Measurements from ENCODE around the gene KDSR. TPM values are rescaled to one million over a fixed set of nuclear protein-coding genes. Genes with fewer than 3 reads are reported as not detected.

KDSR gene
- polyA plus RNA-seq, 1 donor from 2014 or later, result 14.7 TPM

GRCh38 chr18:63387861-63388260, 20.9 kb upstream of the KDSR start:
- Histone ChIP-seq H3K79me2 (replicated peaks; ENCODE audit: insufficient read depth, low read length) (no peaks in the 10 kb centered on the region), H3K36me3 (ENCODE audit: insufficient read depth, low read length) (peaks cover 7% of the 10 kb centered on the region), H3K27me3 (ENCODE audit: insufficient read depth, low read depth, low read length) (no peaks in the 10 kb centered on the region)

GRCh38 chr18:63382843-63383242, 15.8 kb upstream of the KDSR start:
- no peaks in the 10 kb centered on the region for H3K79me2 ChIP-seq (replicated peaks; ENCODE audit: insufficient read depth, low read length)
- H3F3A ChIP-seq (ENCODE audit: insufficient read depth, low read length, poor library complexity, severe bottlenecking), result no peaks in the 10 kb centered on the region
- H3K36me3 ChIP-seq (ENCODE audit: insufficient read depth, low read length), result no peaks in the 10 kb centered on the region
- H2AFZ ChIP-seq (ENCODE audit: low read depth, low read length), result no peak overlapping the region
- no peaks in the 10 kb centered on the region for H3K9me2 ChIP-seq (ENCODE audit: insufficient read depth, low read length)
- no peak overlapping the region for H3K9ac ChIP-seq (ENCODE audit: low read length)
- no peaks in the 10 kb centered on the region for H3K27me3 ChIP-seq (ENCODE audit: insufficient read depth, low read depth, low read length)
- no peaks in the 10 kb centered on the region for H3K9me3 ChIP-seq (ENCODE audit: low read length)
- H4K20me1 ChIP-seq (ENCODE audit: insufficient read depth), result no peaks in the 10 kb centered on the region
- no peak overlapping the region for H3K4me2 ChIP-seq (ENCODE audit: low read length)
- H3K4me3 ChIP-seq (ENCODE audit: low read length), result no peak overlapping the region
- H3K27ac ChIP-seq (ENCODE audit: low read length), result no peak overlapping the region
- no peak for TF ChIP-seq REST (IDR thresholded peaks at IDR 0.05; ENCODE audit: borderline replicate concordance)
- no peak for TF ChIP-seq SMC3 (conservative IDR thresholded peaks at IDR 0.05; ENCODE audit: poor library complexity)
- no peak for TF ChIP-seq RAD21 (conservative IDR thresholded peaks at IDR 0.05)
- TF ChIP-seq EP300 (conservative IDR thresholded peaks at IDR 0.05; ENCODE audit: poor library complexity, severe bottlenecking), result no peak
- no peak for TF ChIP-seq CTCF (IDR thresholded peaks at IDR 0.05; ENCODE audit: poor library complexity, severe bottlenecking)
- no peak for TF ChIP-seq EZH2 (IDR thresholded peaks at IDR 0.05; ENCODE audit: borderline replicate concordance, insufficient read depth, low read length, poor library complexity, severe bottlenecking)

More at GRCh38 chr18:63387861-63388260, 20.9 kb upstream of the KDSR start:
- Histone ChIP-seq H3K27ac (ENCODE audit: low read length) (no peak overlapping the region), H3F3A (ENCODE audit: insufficient read depth, low read length, poor library complexity, severe bottlenecking) (no peaks in the 10 kb centered on the region), H4K20me1 (ENCODE audit: insufficient read depth) (no peaks in the 10 kb centered on the region), H3K9ac (ENCODE audit: low read length) (no peak overlapping the region), H2AFZ (ENCODE audit: low read depth, low read length) (no peak overlapping the region), H3K9me3 (ENCODE audit: low read length) (no peaks in the 10 kb centered on the region), H3K4me3 (ENCODE audit: low read length) (no peak overlapping the region), H3K4me2 (ENCODE audit: low read length) (no peak overlapping the region), H3K9me2 (ENCODE audit: insufficient read depth, low read length) (no peaks in the 10 kb centered on the region)
- TF ChIP-seq EZH2 (IDR thresholded peaks at IDR 0.05; ENCODE audit: borderline replicate concordance, insufficient read depth, low read length, poor library complexity, severe bottlenecking) (no peak), REST (IDR thresholded peaks at IDR 0.05; ENCODE audit: borderline replicate concordance) (no peak), CTCF (IDR thresholded peaks at IDR 0.05; ENCODE audit: poor library complexity, severe bottlenecking) (no peak), MXI1 (conservative IDR thresholded peaks at IDR 0.05; ENCODE audit: poor library complexity, severe bottlenecking) (no peak), SMC3 (conservative IDR thresholded peaks at IDR 0.05; ENCODE audit: poor library complexity) (no peak), RAD21 (conservative IDR thresholded peaks at IDR 0.05) (no peak), POLR2AphosphoS5 (IDR thresholded peaks at IDR 0.05) (no peak), TAF1 (IDR thresholded peaks at IDR 0.05; ENCODE audit: low read depth) (no peak), EP300 (conservative IDR thresholded peaks at IDR 0.05; ENCODE audit: poor library complexity, severe bottlenecking) (no peak)
